ENCODE results near the gene PRDM5.
A peak's percentile ranks its signal among the peaks of the same experiment; 100 is the strongest.

PRDM5 gene

DNA sequence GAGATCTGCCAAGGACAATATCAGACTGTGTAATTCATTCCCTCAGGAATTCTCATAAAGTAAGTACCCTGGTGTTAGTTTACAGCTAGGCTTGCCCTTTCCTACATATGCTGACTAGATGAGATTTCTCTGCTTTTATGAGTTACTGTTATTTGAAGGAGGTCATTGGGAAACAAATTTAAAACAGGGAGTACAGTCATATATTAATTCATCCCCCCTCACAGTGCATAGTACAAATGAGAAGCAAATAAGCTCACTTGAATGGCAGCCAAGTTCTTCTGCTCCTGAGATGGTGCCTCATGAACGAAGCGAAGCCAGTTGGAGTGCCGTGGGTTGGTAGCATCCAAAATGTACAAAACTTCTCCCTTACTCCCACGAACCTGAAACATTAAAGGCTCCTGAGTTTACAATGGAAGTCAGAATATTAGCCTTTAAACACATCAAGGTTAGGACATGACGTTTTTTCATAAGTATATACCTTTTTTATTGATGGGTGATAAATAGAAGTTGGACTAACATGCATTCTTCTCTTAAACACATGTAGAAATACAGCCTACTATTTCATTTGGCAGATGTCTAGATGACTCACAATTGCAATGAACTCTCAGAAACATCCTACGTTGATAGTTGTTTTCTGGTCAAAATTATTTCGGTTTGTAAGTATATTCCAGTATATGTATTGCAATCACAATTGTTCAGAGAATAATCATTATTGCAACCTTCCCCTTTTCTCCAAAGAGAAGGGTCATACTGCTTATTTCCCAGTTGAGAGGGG is 69.2 kb downstream of the PRDM5 start:
- DNase-seq, result no peak

DNA sequence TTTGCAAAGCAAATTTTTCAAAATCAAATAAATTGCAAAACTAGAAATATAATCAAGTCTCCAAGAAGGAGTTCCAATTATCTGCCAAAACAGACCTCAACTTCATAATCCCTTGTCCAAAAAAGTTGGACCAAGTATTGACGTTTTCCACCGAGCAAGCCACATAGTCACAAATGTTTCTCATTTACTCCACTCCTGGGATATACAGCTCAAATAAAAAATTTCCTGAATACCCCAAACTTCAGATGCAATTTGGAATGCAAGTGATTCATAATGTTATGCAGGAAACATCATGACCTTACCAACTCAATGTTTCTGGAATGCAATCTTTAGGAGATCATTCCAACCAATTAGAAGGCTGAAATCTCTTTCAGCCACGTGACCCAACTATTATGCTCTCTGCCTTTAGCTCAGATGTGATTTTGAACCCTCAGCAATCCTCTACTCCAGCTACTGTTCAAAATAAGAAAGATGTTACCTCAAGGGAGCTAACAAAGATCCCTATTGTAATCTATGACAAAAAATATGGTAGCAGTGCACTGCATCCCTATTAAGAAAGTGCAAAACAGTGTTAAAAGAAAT is 72.4 kb downstream of the PRDM5 start:
- no peak for DNase-seq

GRCh38 chr4:120847019-120847582 is 75.4 kb downstream of the PRDM5 start:
- DNase-seq, result no peak

GRCh38 chr4:120844528-120844921 is 78.0 kb downstream of the PRDM5 start:
- DNase-seq, result no peak

GRCh38 chr4:120843849-120844527 is 78.5 kb downstream of the PRDM5 start:
- DNase-seq, result peak; percentile 45

DNA sequence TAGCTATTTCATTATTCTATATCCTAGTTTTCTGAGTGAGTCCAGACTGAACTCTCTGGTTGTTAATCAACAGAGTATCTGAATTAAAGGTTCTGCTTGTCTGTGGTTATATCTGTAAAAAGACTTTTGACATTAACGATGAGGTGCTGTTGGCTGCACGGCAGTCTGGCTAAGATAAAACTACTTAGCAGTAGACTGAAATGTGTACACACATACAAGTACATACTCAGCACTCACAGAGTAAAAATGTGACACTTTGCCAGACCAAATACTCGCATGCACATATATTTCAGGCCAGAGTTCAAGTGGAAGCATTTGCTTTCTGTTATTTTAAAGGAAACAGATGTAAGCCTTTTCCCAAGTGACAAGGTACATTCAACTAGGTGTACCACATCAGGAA is 80.5 kb downstream of the PRDM5 start:
- DNase-seq, result no peak

GRCh38 chr4:120841580-120841979 is 80.9 kb downstream of the PRDM5 start:
- no peak for DNase-seq

DNA sequence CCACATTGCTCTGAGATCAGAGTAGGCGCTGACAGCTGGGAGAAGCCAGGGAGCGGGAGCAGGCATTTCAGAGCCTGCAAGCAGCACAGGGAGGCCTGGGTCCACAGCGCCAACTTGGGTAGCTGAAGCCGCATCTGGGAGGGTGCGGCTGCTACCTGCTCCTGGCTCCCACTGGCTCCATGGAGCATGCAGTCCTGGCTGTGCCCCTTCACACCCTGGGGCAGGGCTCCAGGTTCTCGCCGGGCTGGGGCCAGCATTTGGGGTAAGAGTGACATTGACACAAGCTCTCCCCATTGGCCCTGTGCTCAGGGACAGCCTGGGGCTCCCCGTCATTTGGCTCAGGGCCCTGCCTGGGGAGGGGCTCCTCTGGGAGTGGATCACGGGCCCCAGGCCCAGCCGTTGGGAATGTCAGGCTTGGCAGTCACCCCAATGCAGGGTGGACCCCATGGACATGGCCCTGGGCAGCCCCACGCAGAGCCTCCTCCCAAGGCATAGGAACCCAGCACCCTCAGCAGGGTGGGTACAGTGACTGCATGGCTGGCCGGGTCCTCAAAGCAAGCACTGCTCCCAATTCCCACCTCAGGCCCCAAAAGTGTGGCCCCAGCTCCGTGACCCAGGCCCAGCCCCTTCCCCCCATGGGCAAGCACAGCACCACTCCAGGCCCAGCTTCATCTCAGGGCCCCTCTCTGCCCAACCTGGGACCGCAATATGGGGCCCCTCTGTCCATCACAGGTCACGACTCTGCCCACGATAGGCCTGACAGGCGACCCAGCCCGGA is 82.4 kb downstream of the PRDM5 start:
- DNase-seq, result no peak

DNA sequence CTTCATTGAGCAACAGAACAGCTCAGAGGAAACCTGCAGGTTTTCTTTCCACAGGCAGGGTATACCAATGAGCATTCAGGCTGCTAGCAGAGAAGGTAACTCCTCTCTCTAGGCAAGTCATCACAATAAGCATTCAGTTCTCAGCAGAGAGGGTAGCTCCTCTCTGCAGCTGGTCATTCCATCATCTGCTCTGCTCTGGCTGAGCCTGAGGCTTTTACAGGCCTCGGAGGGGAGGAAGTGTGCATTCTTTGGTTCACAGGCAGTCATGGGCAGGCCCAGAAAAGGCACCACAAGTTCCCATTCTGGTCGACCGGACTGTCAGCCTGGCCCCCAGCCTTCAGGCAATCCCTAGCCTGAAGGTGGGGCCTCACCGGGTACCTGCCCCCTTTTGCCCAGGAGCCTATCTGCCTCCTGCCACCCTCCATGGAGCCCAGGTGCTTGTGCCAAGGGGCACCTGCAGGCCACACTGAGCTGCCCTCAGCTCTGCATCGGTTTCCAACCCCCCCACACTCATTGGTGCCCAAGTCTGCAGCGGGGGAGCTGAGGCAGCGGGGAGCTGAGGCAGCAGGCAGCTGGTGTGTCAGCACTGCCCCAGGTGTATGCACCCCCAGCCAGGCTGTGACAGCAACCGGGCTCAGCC is 83.1 kb downstream of the PRDM5 start:
- DNase-seq, result no peak

GRCh38 chr4:120838784-120839183 is 83.7 kb downstream of the PRDM5 start:
- no peak for DNase-seq

GRCh38 chr4:120837656-120838055 is 84.9 kb downstream of the PRDM5 start:
- peak; percentile 31 for DNase-seq

DNA sequence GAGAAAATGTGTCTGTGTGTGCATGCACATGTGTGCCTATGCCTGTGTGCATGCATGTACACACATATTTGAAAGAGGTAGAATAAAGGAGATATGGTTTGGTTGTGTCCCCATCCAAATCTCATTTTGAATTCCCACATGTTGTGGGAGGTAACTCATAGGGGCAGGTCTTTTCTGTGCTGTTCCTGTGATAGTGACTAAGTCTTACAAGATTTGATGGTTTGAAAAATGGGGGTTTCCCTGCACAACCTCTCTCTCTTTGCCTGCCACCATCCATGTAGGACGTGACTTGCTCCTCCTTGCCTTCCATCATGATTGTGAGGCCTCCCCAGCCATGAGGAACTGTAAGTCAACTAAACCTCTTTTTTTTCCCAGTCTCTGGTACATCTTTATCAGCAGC is 87.2 kb downstream of the PRDM5 start:
- no peak for DNase-seq

- peak; percentile 82 for DNase-seq
These were observed 92.3 kb downstream of the PRDM5 start for GRCh38 chr4:120830204-120830603.

GRCh38 chr4:120829113-120829831 is 93.3 kb downstream of the PRDM5 start:
- peak; percentile 16 for DNase-seq

GRCh38 chr4:120826853-120827252 is 95.7 kb downstream of the PRDM5 start:
- no peak for DNase-seq

DNA sequence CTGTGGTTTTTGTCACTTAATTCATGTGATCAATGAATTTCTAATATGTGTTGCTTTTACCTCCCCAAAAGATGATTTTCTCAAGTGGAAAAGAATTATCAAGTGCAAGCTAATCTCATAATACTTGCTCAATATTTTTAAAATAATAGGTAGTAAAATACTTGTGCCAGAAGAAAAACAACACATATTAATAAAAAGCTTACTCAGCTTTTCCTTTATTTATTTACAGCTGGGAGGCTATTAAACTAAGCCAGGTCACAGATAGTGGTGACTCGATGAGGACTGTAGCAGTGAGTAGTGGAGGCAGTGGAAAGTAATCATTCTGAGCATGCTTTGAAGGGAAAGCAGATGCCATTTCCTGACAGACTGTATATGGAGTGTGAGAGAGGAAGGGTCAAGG is 96.1 kb downstream of the PRDM5 start:
- DNase-seq, result no peak

- no peak for DNase-seq
These were observed 97.6 kb downstream of the PRDM5 start for GRCh38 chr4:120824946-120825345.

DNA sequence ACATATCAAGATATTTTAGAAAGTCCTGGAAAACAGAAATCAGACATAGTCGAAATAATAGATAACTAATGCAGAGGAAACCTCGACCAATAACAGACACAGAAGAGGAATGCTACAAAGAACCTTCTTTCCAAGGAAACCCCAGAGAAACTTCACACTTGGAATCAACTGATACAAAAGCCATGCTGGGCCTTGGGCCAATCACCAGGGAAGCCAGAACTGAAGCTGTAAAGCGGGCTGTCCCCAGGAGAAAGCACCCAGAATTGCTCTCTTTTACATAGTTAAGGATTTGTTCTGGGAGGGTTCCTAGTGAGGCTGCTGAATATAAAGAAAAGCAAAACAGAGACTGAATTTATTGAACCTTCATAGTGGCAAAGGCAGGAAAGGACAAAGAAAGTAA is 100.5 kb downstream of the PRDM5 start:
- no peak for DNase-seq

DNA sequence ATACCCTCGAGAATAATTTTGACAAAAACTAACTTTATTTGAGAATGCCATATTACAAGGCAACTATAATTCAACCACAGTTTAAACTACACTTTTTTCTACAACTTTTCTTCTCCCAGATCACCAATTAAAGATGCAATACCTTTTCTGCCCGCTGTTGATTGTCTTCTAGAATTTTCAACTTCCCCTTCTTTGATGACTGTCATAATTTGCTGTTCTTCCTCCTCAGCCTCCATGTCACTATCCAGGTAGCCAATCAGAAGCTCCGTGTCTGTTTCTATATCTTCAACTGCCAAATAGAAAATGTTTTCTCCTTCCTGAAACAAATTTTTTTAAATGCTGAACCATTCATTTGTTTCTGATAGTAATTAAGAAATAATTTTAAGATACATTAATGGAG is 101.5 kb downstream of the PRDM5 start:
- DNase-seq, result peak; percentile 27

DNA sequence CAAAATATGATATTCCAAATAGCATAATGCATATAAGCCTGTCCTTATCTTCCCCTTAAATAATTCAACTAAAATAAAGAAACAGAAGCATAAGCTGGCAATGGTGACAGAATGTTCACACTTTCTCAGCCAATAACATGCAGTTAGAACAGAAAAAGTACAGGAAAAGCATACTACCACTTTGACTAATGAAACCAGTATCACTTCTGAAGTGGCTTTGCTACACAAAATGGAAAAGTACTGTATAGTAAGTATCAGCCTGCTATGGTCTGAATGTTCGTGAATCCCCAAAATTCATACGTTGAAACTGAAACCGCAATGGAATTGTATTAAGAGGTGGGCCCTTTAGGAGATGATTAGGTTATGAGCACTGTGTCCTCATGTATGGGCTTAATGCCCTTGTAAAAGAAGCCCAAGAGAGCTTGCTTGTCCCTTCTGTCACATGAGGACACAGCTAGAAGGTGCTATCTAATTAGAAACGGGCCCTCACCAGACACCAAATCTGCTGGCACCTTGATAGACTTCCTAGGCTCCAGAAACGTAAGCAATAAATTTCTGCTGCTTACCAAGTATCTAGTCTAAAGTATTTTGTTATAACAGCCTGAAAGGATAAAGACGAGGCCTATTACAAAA is 102.6 kb downstream of the PRDM5 start:
- DNase-seq, result no peak

DNA sequence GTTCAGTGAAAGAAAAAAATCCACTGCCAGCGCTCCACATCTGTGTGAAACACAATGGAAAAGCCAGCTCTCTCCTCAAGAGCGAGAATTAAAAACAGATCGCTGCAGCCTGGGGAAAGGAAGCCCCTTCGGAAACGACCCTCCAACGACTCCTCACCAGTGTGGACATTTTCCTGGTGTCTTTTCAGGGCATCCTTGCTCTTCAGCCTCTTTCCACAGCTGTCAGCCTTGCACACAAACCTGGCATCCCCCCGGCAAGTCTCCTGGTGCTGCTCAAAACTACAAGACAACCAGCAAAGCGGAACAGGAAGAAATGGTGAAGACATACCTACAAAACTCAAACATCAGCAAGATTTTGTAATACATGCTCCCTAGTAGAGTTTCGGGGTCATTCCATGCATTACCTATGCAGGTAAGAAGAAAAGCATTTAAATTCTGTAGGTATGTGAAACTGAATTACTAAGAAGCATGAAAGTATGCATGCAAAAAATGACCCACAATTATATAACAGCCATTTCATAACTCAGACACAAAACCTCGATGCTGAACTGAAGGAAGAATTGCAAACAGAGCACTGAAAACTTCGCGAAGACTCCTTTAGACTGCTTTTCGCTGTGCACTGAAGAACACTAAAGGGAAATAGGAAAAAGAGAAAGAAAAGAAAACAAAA is 106.1 kb downstream of the PRDM5 start:
- no peak for DNase-seq
